Neural cell (in vitro differentiated cells): ENCODE measurements around the gene NCOR1. TPM values are rescaled to one million over a fixed set of nuclear protein-coding genes. Genes with fewer than 3 reads are reported as not detected.

ENCODE experiments used
- H2AFZ ChIP-seq: fragments of 200-600, 300-800 bp; sonication (generic), shearing (Covaris generic); 2 replicates; pipeline ENCODE4 v1.6.0; 2014; ENCODE audit warnings: low read depth, mild to moderate bottlenecking, antibody characterized with exemption, low read length, moderate library complexity
- H3F3A ChIP-seq: fragments of 200-600 bp; shearing (Covaris generic); 2 replicates; pipeline ENCODE4 v1.6.1; 2016; ENCODE audit warnings: mild to moderate bottlenecking, moderate library complexity, mixed read lengths, antibody characterized with exemption, low read length; ENCODE audit not compliant: insufficient read depth, poor library complexity, severe bottlenecking
- H3K27ac ChIP-seq: fragments of 200-600, 300-800 bp; sonication (generic), shearing (Covaris generic); 2 replicates; pipeline ENCODE4 v1.5.1; 2014; ENCODE audit warnings: mild to moderate bottlenecking, low read length, moderate library complexity
- H3K27me3 ChIP-seq: fragments of 300-800, 200-600 bp; sonication (generic), shearing (Covaris generic); 2 replicates; pipeline ENCODE4 v1.6.0; 2014; ENCODE audit warnings: mild to moderate bottlenecking, low read depth, low read length, moderate library complexity; ENCODE audit not compliant: insufficient read depth
- H3K36me3 ChIP-seq: fragments of 300-800, 200-600 bp; sonication (generic), shearing (Covaris generic); 2 replicates; pipeline ENCODE4 v1.5.1; 2014; ENCODE audit warnings: mild to moderate bottlenecking, antibody characterized with exemption, low read length, moderate library complexity; ENCODE audit not compliant: insufficient read depth
- H3K4me2 ChIP-seq: fragments of 300-800, 200-600 bp; sonication (generic), shearing (Covaris generic); 2 replicates; pipeline ENCODE4 v1.6.0; 2014; ENCODE audit warnings: mild to moderate bottlenecking, low read length
- H3K4me3 ChIP-seq: fragments of 300-800, 200-600 bp; sonication (generic), shearing (Covaris generic); 2 replicates; pipeline ENCODE4 v1.5.1; 2014; ENCODE audit warnings: mild to moderate bottlenecking, low read length, moderate library complexity
- H3K79me2 ChIP-seq: fragments of 200-600 bp; shearing (Covaris generic); replicated peaks from 2 replicates; pipeline ENCODE4 v1.6.0; 2014; ENCODE audit warnings: mild to moderate bottlenecking, low read length, moderate library complexity; ENCODE audit not compliant: insufficient read depth
- H3K9ac ChIP-seq: fragments of 300-800, 200-600 bp; sonication (generic), shearing (Covaris generic); 2 replicates; pipeline ENCODE4 v1.6.1; 2016; ENCODE audit warnings: mild to moderate bottlenecking, low read length, mixed read lengths
- H3K9me2 ChIP-seq: fragments of 200-600 bp; shearing (Covaris generic); 2 replicates; pipeline ENCODE4 v1.6.1; 2016; ENCODE audit warnings: mild to moderate bottlenecking, low read length, mixed read lengths; ENCODE audit not compliant: insufficient read depth
- H3K9me3 ChIP-seq: fragments of 200-600, 300-800 bp; sonication (generic), shearing (Covaris generic); 2 replicates; pipeline ENCODE4 v1.6.1; 2016; ENCODE audit warnings: mild to moderate bottlenecking, mixed run types, low read length, moderate library complexity, mixed read lengths
- H4K20me1 ChIP-seq: fragments of 200-600 bp; shearing (Covaris generic); 2 replicates; pipeline ENCODE4 v1.6.1; 2016; ENCODE audit warnings: mild to moderate bottlenecking, mixed run types; ENCODE audit not compliant: insufficient read depth
- CTCF ChIP-seq: fragments of 450-650 bp; IDR thresholded peaks from 2 replicates; pipeline ENCODE4 v1.5.1; 2014; ENCODE audit warnings: antibody characterized with exemption, mild to moderate bottlenecking, moderate library complexity; ENCODE audit not compliant: poor library complexity, severe bottlenecking
- EP300 ChIP-seq: fragments of 450-650 bp; conservative IDR thresholded peaks from 2 replicates; pipeline ENCODE4 v1.6.1; 2014; ENCODE audit warnings: antibody characterized with exemption, mild to moderate bottlenecking, moderate library complexity; ENCODE audit not compliant: poor library complexity, severe bottlenecking
- EZH2 ChIP-seq: fragments of 200-600, 300-800 bp; shearing (Covaris generic), sonication (generic); IDR thresholded peaks from 2 replicates; pipeline ENCODE4 v1.6.1; 2014; ENCODE audit warnings: antibody characterized with exemption, low read length, borderline replicate concordance, mild to moderate bottlenecking; ENCODE audit not compliant: insufficient read depth, poor library complexity, severe bottlenecking
- MXI1 ChIP-seq: fragments of 450-650 bp; conservative IDR thresholded peaks from 2 replicates; pipeline ENCODE4 v1.6.1; 2014; ENCODE audit warnings: antibody characterized with exemption, mild to moderate bottlenecking; ENCODE audit not compliant: poor library complexity, severe bottlenecking
- POLR2AphosphoS5 ChIP-seq: IDR thresholded peaks from 2 replicates; pipeline ENCODE4 v1.6.1; 2012
- RAD21 ChIP-seq: fragments of 450-650 bp; conservative IDR thresholded peaks from 2 replicates; pipeline ENCODE4 v1.6.1; 2014; ENCODE audit warnings: antibody characterized with exemption, mild to moderate bottlenecking, moderate library complexity
- REST ChIP-seq: IDR thresholded peaks from 2 replicates; pipeline ENCODE4 v1.6.1; 2012; ENCODE audit warnings: borderline replicate concordance
- SMC3 ChIP-seq: fragments of 450-650 bp; conservative IDR thresholded peaks from 2 replicates; pipeline ENCODE4 v1.6.1; 2014; ENCODE audit warnings: antibody characterized with exemption, mild to moderate bottlenecking, moderate library complexity; ENCODE audit not compliant: poor library complexity
- TAF1 ChIP-seq: IDR thresholded peaks from 2 replicates; pipeline ENCODE4 v1.6.1; 2012; ENCODE audit warnings: low read depth
- polyA plus RNA-seq: library from polyadenylated mRNA; depleted of rRNA; stranded (reverse); fragments of >200 nt; gene quantifications from 2 replicates; pipeline ENCODE4 v1.2.3, GENCODE V29; 2014

The NCOR1 gene
- polyA plus RNA-seq, 1 donor from 2014 or later: 26.9 TPM

GRCh38 chr17:16086957-16087356 lies 128.4 kb downstream of the NCOR1 start:
- Histone ChIP-seq H3F3A (no peaks in the 10 kb centered on the region), H3K9ac (no peak overlapping the region), H3K27me3 (no peaks in the 10 kb centered on the region), H2AFZ (no peak overlapping the region), H3K36me3 (no peaks in the 10 kb centered on the region), H3K4me3 (no peak overlapping the region), H3K9me2 (no peaks in the 10 kb centered on the region), H3K27ac (no peak overlapping the region), H3K4me2 (no peak overlapping the region), H4K20me1 (no peaks in the 10 kb centered on the region), H3K79me2 (no peaks in the 10 kb centered on the region), H3K9me3 (no peaks in the 10 kb centered on the region)
- no peak for TF ChIP-seq MXI1
- TF ChIP-seq TAF1: no peak
- no peak for TF ChIP-seq RAD21
- no peak for TF ChIP-seq CTCF
- TF ChIP-seq POLR2AphosphoS5: no peak
- no peak for TF ChIP-seq REST
- TF ChIP-seq SMC3: no peak
- TF ChIP-seq EP300: no peak
- no peak for TF ChIP-seq EZH2

- Histone ChIP-seq H3K9me2 (no peaks in the 10 kb centered on the region), H3K4me3 (no peak overlapping the region), H3K9me3 (no peaks in the 10 kb centered on the region), H3K4me2 (no peak overlapping the region), H3K27ac (no peak overlapping the region), H3K79me2 (no peaks in the 10 kb centered on the region), H3K36me3 (no peaks in the 10 kb centered on the region), H3F3A (no peaks in the 10 kb centered on the region), H4K20me1 (no peaks in the 10 kb centered on the region), H2AFZ (no peak overlapping the region), H3K9ac (no peak overlapping the region), H3K27me3 (no peaks in the 10 kb centered on the region)
- TF ChIP-seq CTCF: no peak
- no peak for TF ChIP-seq EP300
- no peak for TF ChIP-seq MXI1
- TF ChIP-seq RAD21: no peak
- no peak for TF ChIP-seq SMC3
- TF ChIP-seq POLR2AphosphoS5: no peak
- TF ChIP-seq TAF1: no peak
- no peak for TF ChIP-seq EZH2
- TF ChIP-seq REST: no peak
Observed at GRCh38 chr17:16085066-16085699, 130.2 kb downstream of the NCOR1 start.
